ENCODE measurements around the gene GALC. TPM values are rescaled to one million over a fixed set of nuclear protein-coding genes. Genes with fewer than 3 reads are reported as not detected.

Gene GALC
- polyA plus RNA-seq, 1 donor = 18.8 TPM

DNA sequence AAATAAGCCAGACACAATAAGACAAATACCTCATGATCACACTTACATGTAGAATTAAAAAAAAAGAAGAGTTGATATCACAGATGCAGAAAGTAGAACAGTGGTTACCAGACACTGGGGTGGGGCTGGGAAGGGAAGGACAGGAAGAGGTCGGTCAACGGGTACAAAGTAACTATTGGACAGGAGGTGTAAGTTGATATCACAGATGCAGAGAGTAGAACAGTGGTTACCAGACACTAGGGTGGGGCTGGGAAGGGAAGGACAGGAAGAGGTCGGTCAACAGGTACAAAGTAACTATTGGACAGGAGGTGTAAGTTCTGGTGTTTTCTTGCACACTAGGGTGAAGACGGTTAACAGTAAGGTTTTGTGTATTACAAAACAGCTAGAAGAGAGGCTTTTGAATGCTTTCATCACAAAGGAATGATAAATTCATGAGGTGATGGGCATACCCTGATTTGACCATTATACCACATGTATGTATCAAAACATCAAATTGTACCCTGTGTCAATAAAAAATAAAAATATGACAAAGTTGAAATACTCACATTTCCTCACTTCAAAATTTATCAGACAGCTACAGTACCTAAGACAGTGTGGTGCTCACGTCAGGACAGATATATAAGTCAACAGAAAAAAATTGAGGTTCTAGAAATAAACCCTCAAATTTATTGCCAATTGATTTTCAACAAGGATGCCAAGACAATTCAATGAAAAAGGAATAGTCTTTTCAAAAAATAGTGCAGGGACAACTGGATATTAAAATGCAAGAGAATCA, 32.8 kb downstream of the GALC start:
- no peak for DNase-seq (ENCODE audit: low read depth)

- no peak for DNase-seq (ENCODE audit: low read depth)
These were observed 37.5 kb downstream of the GALC start for GRCh38 chr14:87955501-87955900.

DNA sequence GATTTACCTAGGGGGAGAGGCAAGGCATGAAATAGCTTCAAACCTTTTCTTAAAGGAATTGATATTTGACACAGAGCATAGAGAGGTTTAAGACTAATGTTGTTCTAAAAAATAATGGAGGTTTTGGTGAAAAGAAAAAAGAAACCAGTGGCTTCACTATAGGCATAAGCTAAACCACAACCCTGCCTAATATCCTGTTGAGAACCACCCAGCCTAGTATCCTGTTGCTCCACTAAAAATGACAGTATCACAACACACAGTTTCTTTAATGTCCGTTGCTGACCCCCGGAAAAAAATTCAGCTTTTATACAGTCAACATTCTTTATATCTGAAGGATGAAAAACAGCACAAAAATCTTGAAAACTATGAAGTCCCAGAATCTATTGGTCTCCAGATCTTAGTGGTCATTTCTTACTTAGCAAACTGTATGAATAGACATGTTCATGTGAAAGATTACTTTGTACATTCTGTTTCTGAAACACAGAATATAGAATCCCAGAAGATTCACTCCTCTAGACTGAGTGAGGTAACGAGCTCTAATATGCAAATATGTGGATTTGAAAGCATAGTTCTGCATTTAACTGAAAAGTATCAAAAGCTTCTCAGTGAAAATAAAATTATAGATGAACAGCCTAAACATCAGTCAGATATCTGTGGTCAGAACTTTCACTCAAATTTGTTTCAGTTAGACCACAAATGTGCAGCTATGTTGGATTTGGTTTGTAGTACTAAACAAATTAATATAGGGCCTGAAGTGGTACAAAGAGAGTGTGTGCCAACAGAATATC, 40.5 kb downstream of the GALC start:
- DNase-seq (ENCODE audit: low read depth) = no peak

- peak; percentile 20 for DNase-seq (ENCODE audit: low read depth)
These were observed 47.9 kb downstream of the GALC start for GRCh38 chr14:87944987-87945604.

- no peak for DNase-seq (ENCODE audit: low read depth)
These were observed 52.1 kb downstream of the GALC start for GRCh38 chr14:87940894-87941293.

DNA sequence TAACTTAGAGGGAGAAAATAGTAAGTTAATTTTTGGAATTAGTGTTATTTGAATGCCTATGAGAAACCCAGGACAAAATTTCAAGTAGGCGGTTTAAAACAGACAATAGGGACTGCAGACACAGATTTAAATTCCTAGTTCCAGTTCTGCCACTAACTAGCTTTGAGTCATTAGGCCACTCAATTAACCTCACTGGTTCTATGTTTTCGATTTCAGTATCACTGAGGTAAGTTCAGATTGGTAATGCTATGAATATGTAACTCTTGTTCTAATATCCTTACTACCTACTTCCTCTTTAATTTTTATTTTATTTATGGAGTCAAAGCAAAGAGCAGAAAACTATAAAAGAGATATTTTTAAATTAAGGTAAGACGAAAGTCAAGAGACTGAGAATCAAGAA, 52.6 kb downstream of the GALC start:
- no peak for DNase-seq (ENCODE audit: low read depth)

- DNase-seq (ENCODE audit: low read depth) = no peak
These were observed 57.1 kb downstream of the GALC start for GRCh38 chr14:87935886-87936285.

GRCh38 chr14:87935081-87935828, 57.7 kb downstream of the GALC start:
- no peak for DNase-seq (ENCODE audit: low read depth)

- DNase-seq (ENCODE audit: low read depth) = no peak
These were observed 58.8 kb downstream of the GALC start for GRCh38 chr14:87934185-87934584.

DNA sequence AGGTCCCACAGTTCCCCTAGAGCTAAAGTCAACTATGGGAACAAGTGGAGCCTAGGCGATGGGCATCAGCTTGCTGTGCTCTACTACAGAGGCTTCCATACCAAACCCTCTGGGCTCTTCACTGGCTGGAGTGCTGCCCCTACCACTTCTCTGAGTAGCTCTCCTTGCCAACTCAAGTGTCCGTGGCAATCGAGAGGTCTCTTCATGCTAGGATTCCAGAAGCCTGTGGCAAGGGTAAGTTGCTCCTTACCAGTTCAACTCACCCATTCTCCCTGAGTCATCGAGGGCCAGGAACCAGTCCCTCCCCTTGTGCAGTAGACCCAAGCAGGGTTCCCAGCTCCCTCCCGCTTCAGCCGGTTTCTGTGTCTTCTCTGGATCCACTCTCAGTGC, 76.1 kb downstream of the GALC start:
- DNase-seq (ENCODE audit: low read depth) = no peak

DNA sequence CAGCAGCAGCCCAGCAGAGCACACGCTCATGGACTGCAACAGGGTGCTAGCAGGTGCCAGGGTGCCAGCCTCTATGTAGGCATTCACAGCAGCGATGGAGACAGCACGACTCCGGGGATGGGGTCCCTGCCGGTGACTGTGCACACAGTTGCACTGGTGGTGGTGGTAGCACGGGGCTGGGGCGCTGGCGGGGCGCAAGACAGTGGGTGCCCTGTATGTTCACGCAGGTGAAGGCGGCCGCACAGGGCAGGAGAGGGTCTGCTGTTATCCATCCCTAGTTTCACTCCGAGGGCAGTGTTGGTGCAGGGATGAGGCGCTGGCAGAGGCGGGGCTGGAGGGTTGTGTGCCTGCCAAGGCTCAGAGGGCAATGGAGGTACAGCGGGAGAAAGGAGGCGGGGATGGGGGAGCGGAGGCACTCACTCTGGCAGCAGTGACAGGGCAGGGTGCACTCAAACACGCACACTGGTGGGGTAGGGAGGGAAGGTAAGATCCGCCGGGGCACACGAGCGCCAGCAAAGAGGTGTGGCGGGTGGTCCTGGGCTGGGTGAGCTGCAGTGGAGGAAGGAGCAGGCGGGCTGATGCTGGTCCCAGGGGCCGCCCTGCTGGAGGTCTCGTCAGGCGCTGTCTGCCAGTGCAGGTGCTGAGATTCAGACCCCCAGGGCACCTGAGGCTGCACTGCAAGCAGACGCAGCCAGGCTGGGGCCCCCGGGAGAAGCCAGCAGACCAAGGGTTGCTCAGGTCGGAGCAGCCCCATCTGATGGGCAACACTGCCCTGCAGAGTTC, 76.7 kb downstream of the GALC start:
- DNase-seq (ENCODE audit: low read depth) = no peak

DNA sequence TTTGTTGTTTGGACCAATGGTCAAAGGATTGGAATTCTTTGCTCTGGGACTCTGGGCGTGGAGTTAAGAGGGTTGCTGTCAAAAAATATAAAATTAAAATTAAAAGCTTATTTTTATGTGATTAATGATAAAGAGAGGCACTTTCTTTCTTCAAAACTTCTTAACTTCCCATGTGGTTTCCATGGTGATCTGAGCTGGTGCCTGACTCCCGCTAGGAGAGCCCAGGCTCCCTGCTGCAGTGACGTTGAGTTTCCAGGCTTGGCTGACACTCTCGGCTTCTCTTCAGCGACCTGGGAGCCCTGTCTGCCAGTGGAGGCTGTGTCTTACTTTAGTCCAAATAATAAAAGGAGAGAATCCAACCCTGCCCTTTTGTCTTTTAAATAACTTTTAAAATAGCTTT, 84.4 kb downstream of the GALC start:
- peak; percentile 22 for DNase-seq (ENCODE audit: low read depth)

- no peak for DNase-seq (ENCODE audit: low read depth)
These were observed 91.3 kb downstream of the GALC start for GRCh38 chr14:87901652-87902051.

DNA sequence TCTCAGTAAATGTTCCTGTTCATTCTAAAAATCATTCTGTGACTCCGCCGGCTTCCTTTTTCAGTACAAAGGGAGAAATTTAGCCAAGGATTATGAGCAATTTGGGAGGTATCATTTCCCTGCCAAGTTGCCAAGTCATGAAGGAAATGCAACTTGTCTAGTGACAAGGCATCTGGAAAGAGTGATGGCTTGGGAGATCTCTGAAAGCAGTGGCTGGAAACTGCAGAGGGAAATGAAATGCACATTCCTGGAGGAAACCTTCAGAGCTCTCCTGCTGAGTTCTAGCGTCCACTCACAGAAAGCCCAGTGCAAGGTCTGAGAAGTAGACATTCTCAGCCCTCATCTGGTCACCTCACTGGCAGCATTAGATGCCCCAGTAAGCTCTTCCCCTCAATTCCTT, 91.7 kb downstream of the GALC start:
- DNase-seq (ENCODE audit: low read depth) = no peak

DNA sequence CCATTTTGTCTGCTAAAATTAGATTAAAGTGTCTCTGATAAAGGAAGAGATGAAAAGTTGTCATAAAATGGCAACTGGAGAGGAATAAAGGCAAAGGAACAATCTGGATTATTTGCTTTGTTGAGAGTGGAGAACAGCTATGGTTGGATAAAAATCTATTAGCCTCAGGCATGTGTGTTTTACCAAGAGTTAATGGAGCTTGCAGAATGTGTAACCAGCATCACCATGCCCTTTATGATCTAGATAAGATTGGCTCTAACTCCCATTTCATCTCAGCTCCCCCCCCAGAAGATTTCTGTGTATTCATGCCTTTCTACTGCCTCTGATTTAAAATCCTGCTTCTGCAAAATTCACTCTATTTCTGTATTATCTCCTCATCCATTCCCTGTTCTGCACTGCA, 93.8 kb downstream of the GALC start:
- DNase-seq (ENCODE audit: low read depth) = no peak

DNA sequence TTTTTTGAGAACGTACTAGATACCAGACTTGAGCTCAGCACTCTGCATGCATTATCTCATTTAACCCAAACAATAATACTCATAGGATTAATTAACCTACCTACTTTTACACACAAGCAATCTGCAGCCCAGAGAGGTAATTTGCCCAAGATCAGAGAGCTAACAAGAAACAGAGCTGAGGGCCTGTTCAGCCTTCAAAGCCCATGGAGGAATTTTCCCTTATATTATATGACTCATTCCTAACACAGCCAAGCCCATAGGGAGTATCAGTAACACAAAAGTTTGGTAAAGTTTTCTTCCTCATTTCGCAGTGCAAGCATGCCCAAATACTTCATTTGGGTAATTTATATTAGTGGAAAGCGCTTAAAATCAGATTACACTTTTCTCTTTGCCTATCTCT, 94.7 kb downstream of the GALC start:
- no peak for DNase-seq (ENCODE audit: low read depth)

DNA sequence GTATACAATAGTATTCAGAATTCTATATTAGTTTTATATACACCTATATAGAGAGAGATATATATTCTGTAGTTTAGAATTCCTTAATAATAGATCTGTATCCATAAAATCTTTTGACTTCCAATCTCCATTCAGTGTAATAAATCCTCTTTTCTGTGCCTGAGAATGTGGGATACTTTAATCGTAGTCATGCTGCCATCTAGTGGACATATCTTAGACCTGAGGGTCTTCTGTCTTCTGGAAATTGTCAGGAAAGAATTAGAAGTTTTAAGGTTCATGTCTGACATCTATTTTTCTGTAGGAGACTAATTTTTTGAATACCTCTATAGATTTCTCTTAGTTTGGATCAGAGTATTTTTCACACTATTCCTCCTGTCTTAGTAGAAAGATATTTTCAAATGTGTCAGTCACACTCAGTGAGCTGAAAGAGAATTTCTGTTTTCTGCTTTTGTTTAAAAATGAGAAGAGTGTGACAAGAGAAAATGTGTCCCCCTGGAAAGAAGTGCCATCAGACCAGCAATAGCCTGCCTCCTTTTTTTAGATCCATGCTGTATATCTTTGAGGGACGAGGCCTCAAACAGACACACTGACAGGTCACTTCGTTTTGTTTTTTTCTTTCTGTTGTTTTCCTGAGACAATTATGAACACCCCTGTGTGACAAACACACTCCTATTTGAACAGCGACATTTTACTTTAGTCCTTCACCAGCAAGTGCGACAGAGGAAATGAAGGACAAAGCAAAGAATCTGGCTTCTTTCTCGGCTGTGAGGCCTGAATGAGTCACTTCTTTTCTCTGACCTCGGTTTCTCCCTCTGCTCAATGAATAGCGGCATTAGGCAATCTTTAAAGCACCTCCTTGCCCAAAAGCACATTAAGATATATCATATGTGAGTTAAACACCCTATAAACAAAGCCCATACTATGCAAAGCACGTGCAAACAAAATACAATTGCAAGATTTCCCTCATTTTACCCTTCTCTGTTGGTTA, 96.3 kb downstream of the GALC start:
- peak; percentile 51 for DNase-seq (ENCODE audit: low read depth)

- DNase-seq (ENCODE audit: low read depth) = no peak
These were observed 98.1 kb downstream of the GALC start for GRCh38 chr14:87894920-87895319.

DNA sequence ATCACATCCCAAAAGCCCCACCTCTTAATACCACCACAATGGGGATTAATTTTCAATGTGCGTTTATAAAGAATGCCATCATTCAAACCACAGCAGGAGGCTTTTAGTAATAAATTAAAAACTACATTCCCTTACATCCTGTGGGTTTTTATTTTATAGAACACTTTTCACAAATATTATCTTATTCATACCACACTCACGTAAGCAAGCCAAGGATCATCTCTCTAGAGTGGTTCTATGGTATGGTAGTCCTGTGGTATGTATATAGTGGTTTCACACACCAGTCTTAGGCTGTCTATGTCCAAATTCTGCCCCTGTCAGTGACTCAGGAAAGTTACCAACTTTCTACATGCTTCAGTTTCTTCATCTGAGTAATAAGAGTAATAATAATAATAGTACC, 100.2 kb downstream of the GALC start:
- DNase-seq (ENCODE audit: low read depth) = no peak
